GM18519 (cell line): ENCODE results near the gene KEAP1.
"Not testable (repeated sequence)": the region's sequence is repeated elsewhere in the genome, so short reads cannot be mapped to it uniquely, and the experiment has no call there.

Experiments
- ATAC-seq: cut with Tn5 transposase; IDR thresholded peaks from one replicate; pipeline ENCODE4 v1.9.1; 2021; ENCODE audit warnings: mild to moderate bottlenecking, moderate library complexity; ENCODE audit not compliant: unreplicated experiment, low FRiP score

Gene KEAP1

DNA sequence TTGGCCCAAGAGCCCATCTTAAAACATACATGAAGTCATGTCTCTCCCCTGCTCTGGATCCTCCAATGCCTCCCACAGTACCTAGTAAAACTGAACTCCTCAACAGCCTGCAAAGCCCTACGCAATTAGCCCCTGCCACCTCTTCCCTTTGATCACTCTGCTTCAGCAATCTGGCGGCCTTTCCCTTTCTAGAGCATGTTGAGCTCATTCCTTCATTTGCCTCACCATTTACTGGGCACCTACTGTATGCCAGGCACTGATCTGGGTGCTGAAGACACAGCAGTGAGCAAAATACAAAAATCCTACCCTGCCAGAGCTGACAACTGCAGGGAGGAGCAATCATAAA, 2.9 kb downstream of the KEAP1 start:
- no peak for ATAC-seq

DNA sequence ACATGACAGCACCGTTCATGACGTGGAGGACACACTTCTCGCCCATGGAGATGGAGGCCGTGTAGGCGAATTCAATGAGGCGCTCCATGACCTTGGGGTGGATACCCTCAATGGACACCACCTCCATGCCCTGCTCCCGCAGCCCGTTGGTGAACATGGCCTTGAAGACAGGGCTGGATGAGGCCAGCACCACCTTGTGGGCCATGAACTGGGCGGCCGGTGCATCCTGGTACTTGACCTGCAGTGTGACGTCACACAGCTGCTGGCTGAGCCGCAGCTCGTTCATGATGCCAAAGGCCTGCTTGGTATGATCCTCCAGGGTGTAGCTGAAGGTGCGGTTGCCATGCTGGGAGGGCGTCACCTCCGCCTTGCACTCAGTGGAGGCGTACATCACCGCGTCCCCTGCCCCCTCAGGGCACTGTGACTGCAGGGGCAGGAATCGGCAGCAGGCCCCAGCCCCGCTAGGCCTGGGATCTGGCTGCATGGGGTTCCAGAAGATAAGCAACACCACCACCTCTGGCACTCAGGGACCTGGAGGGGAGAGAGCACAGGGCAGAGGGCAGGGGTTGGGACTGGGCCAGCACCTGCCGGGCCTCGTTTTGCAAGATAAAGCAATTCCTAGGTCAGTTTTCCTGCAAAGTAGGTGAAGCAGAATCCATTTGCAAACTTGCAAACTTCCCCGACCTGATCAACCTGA, 3.5 kb downstream of the KEAP1 start:
- no peak for ATAC-seq

DNA sequence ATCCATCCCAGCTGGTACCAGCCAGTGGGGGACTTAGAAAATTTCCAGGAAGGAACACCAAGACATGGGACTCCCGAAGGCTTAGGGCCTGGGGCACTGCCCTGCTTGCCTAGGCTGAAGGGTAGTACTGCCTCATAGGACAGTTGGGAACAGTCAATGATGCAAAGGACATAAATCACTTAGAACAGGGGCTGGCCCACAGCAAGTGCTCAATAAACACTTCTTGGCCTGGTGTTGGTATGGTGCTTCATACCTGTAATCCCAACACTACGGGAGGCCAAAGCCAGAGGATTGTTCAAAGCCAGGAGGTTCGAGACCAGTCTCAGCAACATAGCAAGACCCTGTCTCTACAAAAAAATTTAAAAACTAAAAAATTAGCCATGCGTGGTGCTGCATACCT, 5.8 kb downstream of the KEAP1 start:
- no peak for ATAC-seq

DNA sequence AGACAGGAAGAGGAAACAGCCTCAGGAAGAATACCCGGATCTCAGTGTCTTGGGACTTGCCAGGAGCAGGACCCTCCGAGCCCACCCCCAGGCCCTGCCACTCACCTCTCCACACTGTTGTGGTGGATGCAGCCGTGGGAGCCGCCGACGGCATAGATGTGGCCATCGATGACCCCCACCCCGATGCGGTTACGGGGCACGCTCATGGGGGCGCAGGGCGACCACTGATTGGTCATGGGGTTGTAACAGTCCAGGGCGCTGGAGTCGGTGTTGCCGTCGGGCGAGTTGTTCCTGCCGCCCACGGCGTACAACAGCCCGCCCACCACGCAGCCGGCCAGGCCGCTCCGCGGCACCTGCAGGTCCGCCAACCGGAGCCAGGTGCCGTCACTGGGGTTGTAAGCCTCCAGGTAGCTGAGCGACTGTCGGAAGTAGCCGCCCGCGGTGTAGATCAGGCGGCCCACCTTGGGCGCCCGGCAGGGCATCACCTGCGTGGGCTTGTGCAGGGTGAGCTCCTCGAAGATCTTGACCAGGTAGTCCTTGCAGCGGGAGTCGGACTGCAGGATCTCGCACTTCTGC, 11.6 kb downstream of the KEAP1 start:
- ATAC-seq: no peak

DNA sequence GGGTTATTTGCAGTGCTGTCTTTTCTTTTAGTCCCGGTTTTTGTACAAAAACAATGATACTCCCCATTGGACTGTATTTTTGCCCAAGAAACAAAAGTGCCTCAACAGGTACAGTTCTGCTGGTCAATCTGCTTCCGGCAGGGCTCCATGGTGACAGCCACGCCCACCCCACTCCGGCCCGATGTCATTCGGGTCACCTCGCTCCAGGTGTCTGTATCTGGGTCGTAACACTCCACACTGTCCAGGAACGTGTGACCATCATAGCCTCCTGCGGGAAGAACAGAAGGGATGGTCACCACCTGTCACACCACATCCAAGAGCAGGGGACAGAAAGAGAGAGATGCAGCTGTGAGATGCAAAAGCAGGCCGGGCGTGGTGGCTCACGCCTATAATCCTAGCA, 16.6 kb downstream of the KEAP1 start:
- ATAC-seq: no peak

DNA sequence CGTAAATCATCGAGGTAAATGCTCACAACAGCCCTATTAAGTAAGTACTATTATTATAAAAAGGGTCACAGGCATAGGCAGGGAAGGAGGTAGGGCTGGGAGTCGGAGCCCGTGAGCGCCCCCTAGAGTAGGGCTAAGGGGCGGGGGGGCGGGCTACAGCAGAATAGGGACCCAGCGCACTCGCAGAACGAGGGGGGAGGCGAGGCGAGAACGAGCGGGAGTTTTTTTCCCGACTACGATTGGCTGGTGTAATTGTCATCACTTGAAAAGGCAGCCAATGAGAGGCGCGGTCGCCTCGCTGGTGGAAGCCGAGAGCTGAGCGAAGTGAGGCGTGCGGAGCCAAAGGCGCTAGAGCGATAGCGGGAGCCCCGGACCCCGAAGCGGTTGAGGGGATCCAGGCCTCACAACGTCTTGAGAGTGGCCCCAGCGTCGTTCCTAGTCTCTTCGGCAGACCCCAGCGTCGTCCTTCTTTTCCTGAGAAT, 24.2 kb downstream of the KEAP1 start:
- ATAC-seq: no peak

DNA sequence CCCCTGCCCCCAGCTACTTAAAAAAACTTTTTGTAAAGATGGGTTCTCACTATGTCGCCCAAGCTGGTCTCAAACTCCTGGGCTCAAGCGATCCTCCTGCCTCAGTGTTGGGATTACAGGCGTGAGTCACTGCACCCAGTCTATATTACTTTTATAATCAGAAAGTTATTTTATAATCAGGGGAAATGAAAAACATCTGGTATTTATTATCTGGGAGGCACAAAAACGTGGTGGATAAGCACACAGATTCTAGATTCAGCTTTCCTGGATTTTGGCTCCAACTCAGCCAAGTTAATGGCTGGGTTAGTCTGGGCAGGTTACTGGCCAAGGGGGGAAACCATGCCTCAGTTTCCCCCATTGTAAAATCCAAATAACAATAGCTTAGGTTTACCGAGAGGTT, 24.7 kb downstream of the KEAP1 start:
- ATAC-seq: no peak

DNA sequence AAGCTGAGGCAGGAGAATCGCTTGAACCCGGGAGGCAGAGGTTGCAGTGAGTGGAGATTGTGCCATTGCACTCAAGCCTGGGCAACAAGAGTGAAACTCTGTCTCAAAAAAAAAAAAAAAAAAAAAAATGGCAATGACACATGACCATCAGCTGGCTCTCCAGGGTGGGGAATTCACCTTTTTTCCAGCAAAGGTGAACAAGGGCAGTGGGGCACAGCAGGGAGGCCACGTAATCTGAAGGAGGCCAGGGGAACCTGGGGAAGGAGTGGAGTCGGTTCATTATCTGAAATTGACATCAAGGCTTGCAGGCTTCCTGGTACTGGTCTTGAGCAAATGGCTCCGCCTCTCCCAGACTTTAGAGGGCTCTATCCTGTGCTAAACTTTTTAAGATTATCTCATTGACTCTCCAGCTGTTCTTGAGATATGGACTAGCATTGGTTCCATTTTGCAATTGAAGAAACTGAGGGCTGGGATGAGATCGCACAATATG, 28.1 kb downstream of the KEAP1 start:
- ATAC-seq: no peak

DNA sequence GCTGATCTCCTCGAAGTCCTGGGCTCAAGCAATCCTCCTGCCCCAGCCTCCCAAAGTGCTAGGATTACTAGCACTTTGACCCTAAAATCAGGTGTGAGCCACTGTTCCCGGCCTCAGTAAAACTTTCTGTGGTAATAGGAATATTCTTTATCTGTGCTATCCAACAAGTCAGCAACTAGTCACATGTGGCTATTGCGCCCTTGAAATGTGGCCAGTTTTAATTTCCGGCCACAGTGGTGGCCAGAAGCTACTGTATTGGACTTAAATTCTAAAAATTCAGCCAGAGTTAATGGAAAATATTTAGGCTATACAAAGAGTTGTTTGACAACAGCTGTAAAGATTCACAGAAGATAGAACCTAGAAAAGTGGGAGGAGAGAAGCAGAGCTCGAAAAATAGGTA, 30.0 kb downstream of the KEAP1 start:
- ATAC-seq: no peak

DNA sequence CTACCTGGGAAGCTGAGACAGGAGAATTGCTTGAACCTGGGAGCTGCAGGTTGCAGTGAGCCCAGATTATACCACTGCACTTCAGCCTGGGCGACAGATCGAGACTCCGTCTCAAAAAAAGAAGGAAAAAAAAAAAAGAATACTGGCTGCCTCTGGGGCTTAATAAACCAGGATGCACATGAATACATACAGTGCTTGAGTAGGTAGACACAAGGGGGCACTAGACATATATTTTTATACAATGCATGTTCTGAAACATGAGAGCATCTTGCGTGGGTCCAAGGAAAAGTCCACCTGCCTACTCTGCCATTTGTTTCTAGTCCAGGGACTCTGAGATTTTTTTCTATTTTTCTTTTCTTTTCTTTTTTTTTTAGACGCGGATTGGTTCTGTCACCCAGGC, 31.2 kb downstream of the KEAP1 start:
- no peak for ATAC-seq

DNA sequence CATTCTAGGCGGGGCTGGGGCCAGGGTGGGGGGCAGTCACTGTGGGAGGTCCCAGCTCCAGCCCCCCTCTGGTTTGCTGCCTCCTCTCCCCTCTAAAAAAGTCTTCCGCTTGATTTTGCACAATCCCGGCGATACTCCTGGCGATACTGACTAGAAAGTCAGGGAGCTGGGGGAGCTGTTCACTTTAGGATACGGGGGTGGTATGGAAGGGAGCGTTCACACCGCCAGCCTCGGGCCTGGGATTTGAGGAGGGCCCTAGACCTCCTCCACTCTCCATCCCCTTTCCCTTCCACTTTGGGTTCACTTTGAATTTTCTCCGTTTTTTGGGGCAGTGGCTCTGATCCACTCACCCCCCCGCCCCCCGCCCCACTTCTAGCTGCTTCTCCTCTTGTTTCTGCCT, 35.0 kb downstream of the KEAP1 start:
- no peak for ATAC-seq

DNA sequence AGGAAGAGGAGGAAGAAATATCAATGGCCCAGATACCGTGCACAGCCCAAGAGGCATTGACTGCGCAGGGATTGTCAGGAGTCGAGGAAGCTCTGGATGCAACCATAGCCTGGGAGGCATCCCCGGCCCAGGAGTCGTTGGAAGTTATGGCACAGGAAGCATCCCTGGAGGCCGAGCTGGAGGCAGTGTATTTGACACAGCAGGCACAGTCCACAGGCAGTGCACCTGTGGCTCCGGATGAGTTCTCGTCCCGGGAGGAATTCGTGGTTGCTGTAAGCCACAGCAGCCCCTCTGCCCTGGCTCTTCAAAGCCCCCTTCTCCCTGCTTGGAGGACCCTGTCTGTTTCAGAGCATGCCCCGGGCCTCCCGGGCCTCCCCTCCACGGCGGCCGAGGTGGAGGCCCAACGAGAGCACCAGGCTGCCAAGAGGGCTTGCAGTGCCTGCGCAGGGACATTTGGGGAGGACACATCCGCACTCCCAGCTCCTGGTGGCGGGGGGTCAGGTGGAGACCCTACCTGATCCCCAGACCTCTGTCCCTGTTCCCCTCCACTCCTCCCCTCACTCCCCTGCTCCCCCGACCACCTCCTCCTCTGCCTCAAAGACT, 36.0 kb downstream of the KEAP1 start:
- no peak for ATAC-seq

DNA sequence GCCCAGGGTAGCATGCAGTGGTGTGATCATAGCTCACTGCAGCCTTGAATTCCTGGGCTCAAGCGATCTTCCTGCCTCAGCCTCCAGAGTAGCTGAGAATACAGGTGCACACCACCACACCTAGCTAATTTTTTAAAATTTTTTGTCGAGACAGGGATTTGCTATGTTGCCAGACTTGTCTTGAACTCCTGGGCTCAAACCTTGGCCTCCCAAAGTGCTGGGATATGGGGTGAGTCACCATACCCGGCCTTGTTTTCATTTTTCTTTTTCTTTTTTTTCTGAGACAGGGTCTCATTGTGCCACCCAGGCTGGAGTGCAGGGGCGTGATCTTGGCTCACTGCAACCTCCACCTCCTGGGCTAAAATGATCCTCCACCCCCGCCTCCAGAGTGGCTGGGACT, 38.7 kb downstream of the KEAP1 start:
- ATAC-seq: no peak

DNA sequence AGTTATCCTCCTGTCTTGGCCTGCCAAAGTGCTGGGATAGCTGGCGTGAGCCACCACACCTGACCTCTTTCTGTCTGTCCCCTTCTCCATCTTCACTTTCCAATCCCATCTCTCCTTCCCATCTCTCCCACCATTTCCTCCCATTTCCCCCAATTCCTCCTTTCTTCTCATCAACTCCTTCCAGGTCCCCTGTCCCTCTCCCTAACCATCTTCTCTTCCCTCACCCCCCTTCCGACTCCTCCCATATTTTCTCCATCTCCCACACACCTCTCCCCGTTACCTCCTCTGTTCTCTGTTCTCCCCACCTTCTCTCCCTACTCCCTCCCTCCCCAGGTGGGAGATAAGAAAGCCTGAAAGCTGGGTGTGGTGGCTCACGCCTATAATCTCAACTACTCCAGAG, 40.6 kb downstream of the KEAP1 start:
- no peak for ATAC-seq

DNA sequence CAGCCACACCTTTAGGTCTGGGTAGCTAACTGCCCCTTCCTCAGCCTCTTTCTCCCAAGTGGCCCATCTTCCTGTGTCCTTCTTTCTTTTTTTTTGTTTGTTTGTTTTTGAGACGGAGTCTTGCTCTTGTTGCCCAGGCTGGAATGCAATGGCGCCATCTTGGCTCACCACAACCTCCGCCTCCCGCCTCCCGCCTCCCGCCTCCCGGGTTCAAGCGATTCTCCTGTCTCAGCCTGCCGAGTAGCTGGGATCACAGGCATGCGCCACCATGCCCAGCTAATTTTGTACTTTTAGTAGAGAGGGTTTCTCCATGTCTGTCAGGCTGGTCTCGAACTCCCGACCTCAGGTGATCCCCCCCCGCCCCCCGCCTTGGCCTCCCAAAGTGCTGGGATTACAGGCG, 41.1 kb downstream of the KEAP1 start:
- not testable (repeated sequence) for ATAC-seq

DNA sequence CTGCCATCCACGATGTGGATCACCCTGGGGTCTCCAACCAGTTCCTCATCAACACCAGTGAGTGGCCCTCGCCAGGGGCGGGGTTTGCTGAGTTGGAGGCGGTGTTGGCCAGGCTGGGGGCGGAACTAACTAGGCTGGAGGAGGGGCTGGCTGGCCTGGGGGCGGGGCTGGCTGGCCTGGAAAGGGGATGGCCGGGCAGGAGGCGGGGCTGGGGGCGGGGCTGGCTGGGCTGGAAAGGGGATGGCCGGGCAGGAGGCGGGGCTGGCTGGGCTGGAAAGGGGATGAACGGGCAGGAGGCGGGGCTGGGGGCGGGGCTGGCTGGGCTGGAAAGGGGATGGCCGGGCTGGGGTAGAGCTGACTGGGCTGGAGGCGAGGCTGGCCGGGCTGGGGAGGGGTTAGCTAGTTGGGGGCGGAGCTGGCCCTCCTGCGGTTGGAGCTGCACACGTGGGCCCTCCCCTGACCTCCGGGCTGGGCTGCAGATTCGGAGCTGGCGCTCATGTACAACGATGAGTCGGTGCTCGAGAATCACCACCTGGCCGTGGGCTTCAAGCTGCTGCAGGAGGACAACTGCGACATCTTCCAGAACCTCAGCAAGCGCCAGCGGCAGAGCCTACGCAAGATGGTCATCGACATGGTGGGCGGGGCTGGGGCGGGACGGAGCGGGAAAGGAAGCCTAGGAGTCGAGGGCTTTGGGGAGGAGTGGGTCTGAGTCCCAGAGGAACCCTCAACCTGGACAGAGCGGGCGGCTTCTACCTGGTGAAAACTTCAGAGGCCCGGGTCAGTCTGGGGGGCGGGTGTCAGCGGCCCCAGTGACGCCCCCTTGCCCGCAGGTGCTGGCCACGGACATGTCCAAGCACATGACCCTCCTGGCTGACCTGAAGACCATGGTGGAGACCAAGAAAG, 41.9 kb downstream of the KEAP1 start:
- no peak for ATAC-seq

DNA sequence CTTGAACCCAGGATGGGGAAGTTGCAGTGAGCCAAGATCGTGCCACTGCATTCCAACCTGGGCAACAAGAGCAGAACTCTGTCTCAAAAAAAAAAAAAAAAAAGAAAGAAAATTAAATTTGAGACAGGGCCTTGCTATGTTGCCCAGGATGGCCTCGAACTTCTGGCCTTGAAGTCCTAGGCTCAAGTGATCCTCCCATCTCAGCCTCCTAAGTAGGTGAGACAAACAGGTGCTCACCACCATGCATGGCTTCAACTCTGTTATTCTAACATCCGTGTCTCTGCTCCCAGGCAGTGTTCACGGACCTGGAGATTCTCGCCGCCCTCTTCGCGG, 42.5 kb downstream of the KEAP1 start:
- no peak for ATAC-seq

DNA sequence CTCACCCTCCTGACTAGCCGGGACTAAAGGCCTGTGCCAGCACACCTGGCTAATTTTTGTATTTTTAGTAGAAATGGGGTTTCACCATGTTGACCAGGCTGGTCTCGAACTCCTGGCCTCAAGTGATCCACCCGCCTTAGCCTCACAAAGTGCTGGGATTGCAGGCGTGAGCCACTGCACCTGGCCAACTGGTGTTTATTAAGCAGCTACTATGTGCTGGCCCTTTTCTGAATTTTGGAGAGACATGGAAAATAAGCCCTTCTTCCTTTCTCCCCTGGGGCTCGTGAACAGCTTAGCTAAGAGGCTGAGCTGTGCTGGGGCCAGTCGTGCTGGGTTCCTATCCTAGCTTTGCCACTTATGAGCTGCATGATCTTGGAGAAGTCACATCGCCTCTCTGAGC, 44.4 kb downstream of the KEAP1 start:
- ATAC-seq: not testable (repeated sequence)

DNA sequence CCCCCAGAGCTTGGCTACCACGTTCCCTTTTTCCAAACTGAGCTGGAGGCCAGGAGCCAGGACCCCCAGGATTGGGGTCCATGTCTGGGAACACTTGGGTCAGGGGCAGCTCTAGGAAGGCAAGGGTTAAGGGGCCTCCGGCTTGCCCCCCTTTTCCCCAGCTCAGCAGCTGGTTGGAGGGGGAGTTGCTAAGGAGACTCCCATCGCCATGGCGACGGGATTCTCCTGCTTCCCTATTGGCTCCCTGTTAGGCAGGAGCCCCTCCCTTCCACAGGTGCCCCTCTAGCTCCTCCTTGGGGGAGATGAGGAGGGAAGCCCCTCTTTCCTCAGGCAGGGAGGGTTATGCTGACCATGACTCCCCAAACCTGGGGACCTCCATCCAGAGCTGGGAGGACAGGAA, 48.9 kb downstream of the KEAP1 start:
- no peak for ATAC-seq

DNA sequence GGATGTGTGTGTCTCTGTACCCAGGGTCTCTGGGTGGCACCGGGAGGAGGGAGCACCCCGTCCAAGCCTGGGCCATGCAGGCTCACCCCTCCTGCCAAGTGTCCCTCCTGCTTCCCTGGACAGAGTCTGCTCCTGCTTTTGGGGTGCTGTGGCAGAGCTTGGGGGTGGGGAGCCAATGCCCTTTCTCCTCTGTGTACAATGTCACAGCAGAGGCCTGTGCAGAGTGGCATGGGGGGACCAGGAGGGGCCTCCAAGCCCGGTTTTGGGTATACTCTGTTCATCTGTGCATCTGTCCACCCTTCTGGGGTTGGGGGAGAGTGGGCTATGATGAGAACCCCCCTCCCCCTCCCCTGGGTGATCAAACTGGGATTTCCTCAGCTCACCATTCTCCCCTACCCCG, 49.3 kb downstream of the KEAP1 start:
- ATAC-seq: no peak
